NCI-H82 treated with DMSO at 0.1 percent for 48 hours (cell line): ENCODE data around the gene GALNT15.

Source experiments
- DNase-seq: peaks from one replicate; lab custom pipeline; 2025; ENCODE audit not compliant: unreplicated experiment; lab: John Stamatoyannopoulos, UW

Gene GALNT15

GRCh38 chr3:16174389-16174788 is at the start of gene GALNT15:
TSS of gene GALNT15 (plus strand) at chr3:16174680. CDS start at chr3:16175152, 472 bp downstream.
- DNase-seq: no peak

GRCh38 chr3:16126634-16127033 is 47.8 kb upstream of the GALNT15 start:
- no peak for DNase-seq

GRCh38 chr3:16127249-16127648 is 47.2 kb upstream of the GALNT15 start:
- DNase-seq: no peak

GRCh38 chr3:16130066-16130465 is 44.4 kb upstream of the GALNT15 start:
- no peak for DNase-seq

GRCh38 chr3:16132190-16132589 is 42.3 kb upstream of the GALNT15 start:
- peak; percentile 25 for DNase-seq

GRCh38 chr3:16132928-16133327 is 41.6 kb upstream of the GALNT15 start:
- peak; percentile 87 for DNase-seq

- no peak for DNase-seq
Observed at GRCh38 chr3:16134173-16134928, 40.1 kb upstream of the GALNT15 start.

- no peak for DNase-seq
Observed at GRCh38 chr3:16136055-16136454, 38.4 kb upstream of the GALNT15 start.

- no peak for DNase-seq
Observed at GRCh38 chr3:16137044-16137443, 37.4 kb upstream of the GALNT15 start.

- DNase-seq: no peak
Observed at GRCh38 chr3:16137977-16138376, 36.5 kb upstream of the GALNT15 start.

GRCh38 chr3:16140116-16140893 is 34.2 kb upstream of the GALNT15 start:
- DNase-seq: no peak

- no peak for DNase-seq
Observed at GRCh38 chr3:16140894-16141285, 33.6 kb upstream of the GALNT15 start.

GRCh38 chr3:16142350-16143025 is 32.0 kb upstream of the GALNT15 start:
- no peak for DNase-seq

GRCh38 chr3:16143861-16144447 is 30.5 kb upstream of the GALNT15 start:
- no peak for DNase-seq

- DNase-seq: no peak
Observed at GRCh38 chr3:16145176-16145575, 29.3 kb upstream of the GALNT15 start.

- DNase-seq: no peak
Observed at GRCh38 chr3:16146015-16146730, 28.3 kb upstream of the GALNT15 start.

- no peak for DNase-seq
Observed at GRCh38 chr3:16147220-16147994, 27.1 kb upstream of the GALNT15 start.

- no peak for DNase-seq
Observed at GRCh38 chr3:16148213-16148612, 26.3 kb upstream of the GALNT15 start.

GRCh38 chr3:16148783-16149182 is 25.7 kb upstream of the GALNT15 start:
- DNase-seq: no peak

- DNase-seq: no peak
Observed at GRCh38 chr3:16150285-16150684, 24.2 kb upstream of the GALNT15 start.
